HG02885 (cell line): Measurements from ENCODE around the gene PRAME.
A peak's percentile ranks its signal among the peaks of the same experiment; 100 is the strongest.
"Not testable (repeated sequence)": the region's sequence is repeated elsewhere in the genome, so short reads cannot be mapped to it uniquely, and the experiment has no call there.

Experiments
- ATAC-seq: cut with Tn5 transposase; IDR thresholded peaks from one replicate; pipeline ENCODE4 v1.9.1; 2021; ENCODE audit warnings: mild to moderate bottlenecking; ENCODE audit not compliant: unreplicated experiment, poor library complexity

Gene PRAME

DNA sequence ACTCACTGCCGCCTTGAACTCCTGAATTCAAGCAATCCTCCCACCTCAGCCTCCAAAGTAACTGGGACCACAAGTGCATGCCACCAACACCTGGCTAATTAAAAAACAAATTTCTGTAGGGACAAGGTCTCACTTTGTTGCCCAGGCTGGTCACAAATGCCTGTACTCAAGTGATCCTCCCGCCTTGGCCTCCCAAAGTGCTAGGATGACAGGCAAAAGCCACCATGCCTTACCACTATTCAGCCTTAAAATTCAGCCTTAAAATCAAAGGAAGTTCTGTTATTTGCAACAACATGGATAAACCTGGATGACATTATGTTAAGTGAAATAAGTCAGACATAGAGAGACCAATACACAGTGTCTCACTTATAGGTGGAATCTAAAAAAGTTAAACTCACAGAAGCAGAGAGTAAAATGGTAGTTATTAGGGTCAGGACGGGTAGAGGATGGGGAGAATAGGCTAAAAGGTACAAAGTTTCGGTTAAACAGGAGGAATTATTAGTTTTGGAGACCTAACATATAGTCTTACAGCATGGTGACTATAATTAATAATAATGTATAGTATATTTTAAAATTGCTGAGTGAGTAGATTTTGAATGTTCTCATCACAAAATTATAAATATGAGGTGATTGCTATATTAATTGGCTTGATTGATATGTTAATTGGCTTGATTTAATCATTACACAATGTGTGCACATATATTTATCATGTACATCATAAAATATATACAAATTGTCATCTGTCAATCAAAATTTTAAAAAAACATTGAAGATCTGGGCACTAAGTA, 32.7 kb downstream of the PRAME start:
- ATAC-seq, result no peak

DNA sequence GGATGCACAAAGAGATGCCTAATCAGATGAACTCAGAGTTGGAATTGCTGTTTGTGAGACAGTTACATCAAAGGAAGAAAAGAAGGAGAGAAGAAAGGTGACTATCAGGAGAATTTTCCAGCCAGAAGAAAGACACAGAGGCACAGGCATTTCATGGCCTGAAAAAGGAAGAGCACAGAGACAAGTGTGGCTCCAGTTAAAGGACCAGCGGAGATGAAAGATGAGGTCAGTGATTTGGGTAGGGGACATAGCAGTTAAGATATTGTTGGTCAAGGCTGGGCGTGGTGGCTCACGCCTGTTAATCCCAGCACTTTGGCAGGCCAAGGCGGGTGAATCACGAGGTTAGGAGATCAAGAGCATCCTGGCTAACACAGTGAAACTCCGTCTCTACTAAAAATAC, 35.6 kb downstream of the PRAME start:
- no peak for ATAC-seq

DNA sequence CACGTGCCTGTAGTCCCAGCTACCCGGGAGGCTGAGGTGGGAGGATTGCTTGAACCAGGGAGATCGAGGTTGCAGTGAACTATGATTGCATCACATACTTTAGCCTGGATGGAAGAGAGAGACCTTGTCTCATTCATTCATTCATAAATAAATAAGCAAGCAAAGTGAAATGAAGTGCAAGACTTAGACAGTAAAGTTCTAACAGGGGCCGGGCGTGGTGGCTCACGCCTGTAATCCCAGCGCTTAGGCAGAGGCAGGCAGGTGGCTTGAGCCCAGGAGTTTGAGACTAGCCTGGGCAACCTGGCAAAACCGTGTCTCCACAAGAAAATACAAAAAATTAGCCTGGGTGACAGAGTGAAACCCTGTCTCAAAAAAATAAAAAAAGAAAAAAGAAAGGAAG, 37.4 kb downstream of the PRAME start:
- no peak for ATAC-seq

- ATAC-seq, result no peak
These were observed 38.1 kb downstream of the PRAME start for GRCh38 chr22:22520667-22521602.

- ATAC-seq, result no peak
These were observed 38.9 kb downstream of the PRAME start, which contains the start of gene ZNF280A for GRCh38 chr22:22520020-22520656. Gene ZNF280A, minus strand, starts transcription at chr22:22520270. Its CDS starts 4,640 bp downstream, at chr22:22515630.

- ATAC-seq, result no peak
These were observed 39.5 kb downstream of the PRAME start for GRCh38 chr22:22519591-22519990.

DNA sequence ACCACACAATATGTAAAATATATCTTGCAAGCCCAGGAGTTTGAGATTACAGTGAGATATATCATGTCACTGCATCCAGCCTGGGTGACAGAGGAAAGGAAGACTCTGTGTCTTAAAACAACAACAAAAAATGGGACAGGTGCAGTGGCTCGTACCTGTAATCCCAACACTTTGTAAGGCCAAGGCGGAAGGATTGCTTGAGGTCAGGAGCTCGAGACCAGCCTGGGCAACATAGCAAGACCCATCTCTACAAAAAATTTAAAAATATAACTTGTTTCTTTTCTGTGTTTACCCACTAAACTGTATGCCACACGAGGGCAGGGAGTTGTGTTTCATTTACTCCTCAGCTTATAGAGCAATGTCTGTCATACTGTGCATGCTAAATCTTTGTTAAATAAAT, 42.1 kb downstream of the PRAME start:
- no peak for ATAC-seq

- no peak for ATAC-seq
These were observed 43.2 kb downstream of the PRAME start for GRCh38 chr22:22515890-22516289.

GRCh38 chr22:22514431-22514830, 44.6 kb downstream of the PRAME start:
- not testable (repeated sequence) for ATAC-seq

- no peak for ATAC-seq
These were observed 45.4 kb downstream of the PRAME start for GRCh38 chr22:22513619-22514018.

GRCh38 chr22:22512951-22513350, 46.1 kb downstream of the PRAME start:
- no peak for ATAC-seq

- ATAC-seq, result not testable (repeated sequence)
These were observed 48.2 kb downstream of the PRAME start for GRCh38 chr22:22510833-22511232.

DNA sequence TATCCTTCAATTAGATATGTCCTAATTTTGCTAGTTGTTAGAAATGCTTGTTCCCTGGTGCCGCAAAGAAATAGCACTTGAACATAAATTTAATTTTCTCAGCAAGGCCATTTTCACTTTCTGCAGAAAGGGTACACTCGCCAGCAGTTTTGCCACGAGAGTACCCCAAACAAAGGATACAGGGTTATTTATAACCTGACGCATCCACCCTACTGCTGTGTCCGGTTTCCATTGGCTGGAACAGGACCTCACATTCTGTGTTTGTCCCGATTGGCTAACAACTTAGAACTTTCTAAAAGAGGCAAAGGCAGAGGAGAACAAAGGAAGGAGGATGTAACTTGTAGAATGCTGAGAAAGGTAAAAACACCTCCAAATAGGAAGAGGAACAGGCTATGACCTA, 49.2 kb downstream of the PRAME start:
- ATAC-seq, result not testable (repeated sequence)

- peak; percentile 94 for ATAC-seq
These were observed 50.5 kb downstream of the PRAME start, which contains the start of gene ZNF280B for GRCh38 chr22:22508274-22509176. Gene ZNF280B, minus strand, starts transcription at chr22:22508742. Its CDS starts 19,344 bp downstream, at chr22:22489398.

GRCh38 chr22:22507743-22508273, 51.3 kb downstream of the PRAME start:
- ATAC-seq, result no peak

- no peak for ATAC-seq
These were observed 52.3 kb downstream of the PRAME start for GRCh38 chr22:22506736-22507135.

- no peak for ATAC-seq
These were observed 60.8 kb downstream of the PRAME start for GRCh38 chr22:22498267-22498666.
